ENCODE measurements around the gene CACNA1A.
A peak's percentile ranks its signal among the peaks of the same experiment; 100 is the strongest.

Gene CACNA1A

GRCh38 chr19:13225085-13225484, 281.2 kb downstream of the CACNA1A start:
- Mint-ChIP-seq H3K36me3 (ENCODE audit: low read depth) (no peaks in the 10 kb centered on the region), H3K27me3 (ENCODE audit: low read depth) (peaks cover 33% of the 10 kb centered on the region), H3K4me3 (no peak overlapping the region), H3K27ac (no peak overlapping the region), H3K9me3 (no peaks in the 10 kb centered on the region), H3K4me1 (no peaks in the 10 kb centered on the region)
- no peak for TF ChIP-seq CTCF (IDR thresholded peaks at IDR 0.05; ENCODE audit: unreplicated experiment in 3 of 3)

GRCh38 chr19:13220847-13221246, 285.4 kb downstream of the CACNA1A start:
- no peaks in the 10 kb centered on the region for H3K36me3 Mint-ChIP-seq (ENCODE audit: low read depth)
- H3K4me1 Mint-ChIP-seq, result no peaks in the 10 kb centered on the region
- H3K4me3 Mint-ChIP-seq, result no peak overlapping the region
- no peaks in the 10 kb centered on the region for H3K9me3 Mint-ChIP-seq
- peaks cover 22% of the 10 kb centered on the region for H3K27me3 Mint-ChIP-seq (ENCODE audit: low read depth)
- TF ChIP-seq CTCF (IDR thresholded peaks at IDR 0.05; ENCODE audit: unreplicated experiment in 3 of 3), result no peak
- no peak overlapping the region for H3K27ac Mint-ChIP-seq

GRCh38 chr19:13215572-13216380, 290.5 kb downstream of the CACNA1A start:
- H3K27me3 Mint-ChIP-seq (ENCODE audit: low read depth), result peaks cover 12% of the 10 kb centered on the region
- no peaks in the 10 kb centered on the region for H3K4me1 Mint-ChIP-seq
- no peaks in the 10 kb centered on the region for H3K36me3 Mint-ChIP-seq (ENCODE audit: low read depth)
- TF ChIP-seq CTCF (IDR thresholded peaks at IDR 0.05; ENCODE audit: unreplicated experiment in 3 of 3), result no peak
- H3K27ac Mint-ChIP-seq, result no peak overlapping the region
- no peak overlapping the region for H3K4me3 Mint-ChIP-seq
- H3K9me3 Mint-ChIP-seq, result no peaks in the 10 kb centered on the region

- H3K4me1 Mint-ChIP-seq, result no peaks in the 10 kb centered on the region
- H3K9me3 Mint-ChIP-seq, result no peaks in the 10 kb centered on the region
- no peak overlapping the region for H3K4me3 Mint-ChIP-seq
- TF ChIP-seq CTCF (IDR thresholded peaks at IDR 0.05; ENCODE audit: unreplicated experiment in 3 of 3), result no peak
- peaks cover 5% of the 10 kb centered on the region for H3K27me3 Mint-ChIP-seq (ENCODE audit: low read depth)
- no peak overlapping the region for H3K27ac Mint-ChIP-seq
- no peaks in the 10 kb centered on the region for H3K36me3 Mint-ChIP-seq (ENCODE audit: low read depth)
These were observed 292.1 kb downstream of the CACNA1A start for GRCh38 chr19:13214036-13214730.

GRCh38 chr19:13212759-13213330, 293.4 kb downstream of the CACNA1A start:
- Mint-ChIP-seq H3K36me3 (ENCODE audit: low read depth) (no peaks in the 10 kb centered on the region), H3K27ac (peak overlapping the region in 2 of 3 experiments; percentile 11 to 49), H3K27me3 (ENCODE audit: low read depth) (peaks cover 5% of the 10 kb centered on the region), H3K4me1 (peaks cover 6% of the 10 kb centered on the region), H3K9me3 (no peaks in the 10 kb centered on the region), H3K4me3 (peak overlapping the region in 1 of 3 experiments; percentile 21)
- peak in 2 of 3 experiments; percentile 11 to 24 for TF ChIP-seq CTCF (IDR thresholded peaks at IDR 0.05; ENCODE audit: unreplicated experiment in 3 of 3)
